ENCODE measurements around the gene ZFAND3.
"Not testable (repeated sequence)": the region's sequence is repeated elsewhere in the genome, so short reads cannot be mapped to it uniquely, and the experiment has no call there.

Gene ZFAND3

DNA sequence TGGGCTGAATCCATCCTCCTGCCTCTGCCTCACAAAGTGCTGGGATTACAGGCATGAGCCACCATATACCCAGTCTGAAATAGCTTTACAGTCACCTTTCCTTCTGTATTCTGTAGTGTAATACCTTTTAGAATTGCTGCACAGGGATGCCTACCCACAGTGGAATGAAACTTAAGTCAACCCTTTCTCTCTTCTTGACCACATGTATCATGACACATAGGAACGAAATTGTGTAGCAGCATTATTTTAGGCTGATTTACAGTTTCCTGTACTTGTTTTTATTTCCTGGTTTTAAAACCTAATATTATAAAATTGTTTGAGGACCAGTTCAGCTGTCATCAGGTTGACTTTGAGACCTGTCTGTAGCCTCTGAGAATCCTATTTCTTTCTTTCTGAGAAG, 297.8 kb downstream of the ZFAND3 start:
- H3K9me3 ChIP-seq (ENCODE audit: low read length), result no peaks in the 10 kb centered on the region
- no peaks in the 10 kb centered on the region for H3F3A ChIP-seq (ENCODE audit: insufficient read depth, low read length)
- no peak overlapping the region for H3K4me2 ChIP-seq (ENCODE audit: low read length)
- H3K27me3 ChIP-seq (ENCODE audit: insufficient read depth, low read length), result no peaks in the 10 kb centered on the region
- TF ChIP-seq, protein P1, sequence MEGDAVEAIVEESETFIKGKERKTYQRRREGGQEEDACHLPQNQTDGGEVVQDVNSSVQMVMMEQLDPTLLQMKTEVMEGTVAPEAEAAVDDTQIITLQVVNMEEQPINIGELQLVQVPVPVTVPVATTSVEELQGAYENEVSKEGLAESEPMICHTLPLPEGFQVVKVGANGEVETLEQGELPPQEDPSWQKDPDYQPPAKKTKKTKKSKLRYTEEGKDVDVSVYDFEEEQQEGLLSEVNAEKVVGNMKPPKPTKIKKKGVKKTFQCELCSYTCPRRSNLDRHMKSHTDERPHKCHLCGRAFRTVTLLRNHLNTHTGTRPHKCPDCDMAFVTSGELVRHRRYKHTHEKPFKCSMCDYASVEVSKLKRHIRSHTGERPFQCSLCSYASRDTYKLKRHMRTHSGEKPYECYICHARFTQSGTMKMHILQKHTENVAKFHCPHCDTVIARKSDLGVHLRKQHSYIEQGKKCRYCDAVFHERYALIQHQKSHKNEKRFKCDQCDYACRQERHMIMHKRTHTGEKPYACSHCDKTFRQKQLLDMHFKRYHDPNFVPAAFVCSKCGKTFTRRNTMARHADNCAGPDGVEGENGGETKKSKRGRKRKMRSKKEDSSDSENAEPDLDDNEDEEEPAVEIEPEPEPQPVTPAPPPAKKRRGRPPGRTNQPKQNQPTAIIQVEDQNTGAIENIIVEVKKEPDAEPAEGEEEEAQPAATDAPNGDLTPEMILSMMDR (IDR thresholded peaks at IDR 0.05; ENCODE audit: low read length), result no peak
- no peak for TF ChIP-seq EZH2 (IDR thresholded peaks at IDR 0.05; ENCODE audit: borderline replicate concordance, low read length)
- H3K79me2 ChIP-seq (ENCODE audit: insufficient read depth, low read length), result no peaks in the 10 kb centered on the region
- no peaks in the 10 kb centered on the region; the same call in 1 of the 2 replicates for H3K36me3 ChIP-seq (ENCODE audit: insufficient read depth, low read length)
- H3K27ac ChIP-seq (ENCODE audit: low read depth, low read length, poor library complexity, severe bottlenecking), result no peak overlapping the region
- H3K9me2 ChIP-seq (ENCODE audit: low read depth, low read length), result no peaks in the 10 kb centered on the region
- H4K20me1 ChIP-seq (ENCODE audit: insufficient read depth, low read length), result no peaks in the 10 kb centered on the region
- no peaks in the 10 kb centered on the region for H3K4me1 ChIP-seq (ENCODE audit: insufficient read depth, low read length, severe bottlenecking)
- H3K9ac ChIP-seq (ENCODE audit: low read length), result no peak overlapping the region
- no peak overlapping the region for H3K4me3 ChIP-seq (ENCODE audit: low read depth, low read length, poor library complexity, severe bottlenecking)
- no peak overlapping the region for H2AFZ ChIP-seq (ENCODE audit: low read length)

DNA sequence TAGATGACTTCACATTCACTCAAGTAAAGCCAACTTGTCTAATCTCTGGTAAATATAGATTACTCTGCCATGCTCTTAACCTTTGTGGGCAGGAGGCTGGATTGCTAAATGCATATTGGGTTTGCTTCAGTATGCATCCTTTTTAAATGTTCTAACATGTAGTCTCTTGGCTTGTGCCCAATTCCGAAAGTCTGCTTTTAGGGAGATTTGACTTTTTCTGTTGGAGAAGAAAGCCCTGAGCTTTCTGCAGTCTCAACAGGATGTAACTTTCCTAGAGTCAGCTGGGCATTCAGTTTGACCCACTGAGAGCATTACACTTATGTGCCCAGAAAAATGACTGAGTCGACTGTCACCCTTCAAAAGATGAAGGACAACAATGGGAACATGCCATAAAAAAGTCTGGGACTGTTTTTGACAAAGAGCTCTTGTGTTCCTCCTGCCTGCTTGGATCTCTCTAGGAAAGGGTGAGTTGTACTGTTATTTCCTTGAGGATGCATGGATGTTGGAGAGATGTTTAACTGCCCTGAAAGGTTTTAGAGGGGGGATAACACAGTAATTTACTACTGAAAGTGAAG, 299.4 kb downstream of the ZFAND3 start:
- Histone ChIP-seq H3K4me2 (ENCODE audit: low read length) (no peak overlapping the region), H3K79me2 (ENCODE audit: insufficient read depth, low read length) (no peaks in the 10 kb centered on the region), H2AFZ (ENCODE audit: low read length) (no peak overlapping the region), H3K9me3 (ENCODE audit: low read length) (no peaks in the 10 kb centered on the region), H3K4me1 (ENCODE audit: insufficient read depth, low read length, severe bottlenecking) (no peaks in the 10 kb centered on the region), H3K36me3 (ENCODE audit: insufficient read depth, low read length) (no peaks in the 10 kb centered on the region; the same call in 1 of the 2 replicates), H4K20me1 (ENCODE audit: insufficient read depth, low read length) (no peaks in the 10 kb centered on the region), H3K4me3 (ENCODE audit: low read depth, low read length, poor library complexity, severe bottlenecking) (no peak overlapping the region), H3K9me2 (ENCODE audit: low read depth, low read length) (no peaks in the 10 kb centered on the region), H3K27me3 (ENCODE audit: insufficient read depth, low read length) (no peaks in the 10 kb centered on the region), H3K27ac (ENCODE audit: low read depth, low read length, poor library complexity, severe bottlenecking) (no peak overlapping the region), H3K9ac (ENCODE audit: low read length) (no peak overlapping the region), H3F3A (ENCODE audit: insufficient read depth, low read length) (no peaks in the 10 kb centered on the region)
- no peak for TF ChIP-seq EZH2 (IDR thresholded peaks at IDR 0.05; ENCODE audit: borderline replicate concordance, low read length)
- TF ChIP-seq, protein P1 (IDR thresholded peaks at IDR 0.05; ENCODE audit: low read length), result no peak

DNA sequence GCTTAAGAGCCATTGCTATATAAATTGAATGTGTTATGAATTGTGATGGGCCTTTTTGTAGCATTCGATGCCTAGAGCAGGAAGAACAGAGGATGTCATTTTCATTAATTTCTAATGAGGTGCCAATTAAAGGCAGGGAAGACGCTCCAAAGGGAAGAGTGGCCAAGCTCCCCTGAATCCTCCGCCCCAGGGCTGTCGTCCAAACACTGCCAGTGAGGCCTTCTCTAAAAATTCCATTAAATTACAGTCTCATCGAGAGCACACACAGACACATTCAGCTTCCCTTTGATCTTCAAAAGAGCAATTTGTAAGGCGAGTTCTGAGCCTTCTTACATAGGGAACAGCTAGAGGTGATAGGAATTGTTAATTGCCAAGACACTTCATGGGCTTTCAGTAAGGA, 300.0 kb downstream of the ZFAND3 start:
- TF ChIP-seq, protein P1 (IDR thresholded peaks at IDR 0.05; ENCODE audit: low read length), result no peak
- no peak for TF ChIP-seq EZH2 (IDR thresholded peaks at IDR 0.05; ENCODE audit: borderline replicate concordance, low read length)
- Histone ChIP-seq H3K4me3 (ENCODE audit: low read depth, low read length, poor library complexity, severe bottlenecking) (no peak overlapping the region), H3K79me2 (ENCODE audit: insufficient read depth, low read length) (no peaks in the 10 kb centered on the region), H4K20me1 (ENCODE audit: insufficient read depth, low read length) (no peaks in the 10 kb centered on the region), H3F3A (ENCODE audit: insufficient read depth, low read length) (no peaks in the 10 kb centered on the region), H3K4me2 (ENCODE audit: low read length) (no peak overlapping the region), H3K9me2 (ENCODE audit: low read depth, low read length) (no peaks in the 10 kb centered on the region), H3K9ac (ENCODE audit: low read length) (no peak overlapping the region), H3K9me3 (ENCODE audit: low read length) (no peaks in the 10 kb centered on the region), H3K27me3 (ENCODE audit: insufficient read depth, low read length) (no peaks in the 10 kb centered on the region), H3K4me1 (ENCODE audit: insufficient read depth, low read length, severe bottlenecking) (no peaks in the 10 kb centered on the region), H3K36me3 (ENCODE audit: insufficient read depth, low read length) (no peaks in the 10 kb centered on the region; the same call in 1 of the 2 replicates), H2AFZ (ENCODE audit: low read length) (no peak overlapping the region), H3K27ac (ENCODE audit: low read depth, low read length, poor library complexity, severe bottlenecking) (no peak overlapping the region)

DNA sequence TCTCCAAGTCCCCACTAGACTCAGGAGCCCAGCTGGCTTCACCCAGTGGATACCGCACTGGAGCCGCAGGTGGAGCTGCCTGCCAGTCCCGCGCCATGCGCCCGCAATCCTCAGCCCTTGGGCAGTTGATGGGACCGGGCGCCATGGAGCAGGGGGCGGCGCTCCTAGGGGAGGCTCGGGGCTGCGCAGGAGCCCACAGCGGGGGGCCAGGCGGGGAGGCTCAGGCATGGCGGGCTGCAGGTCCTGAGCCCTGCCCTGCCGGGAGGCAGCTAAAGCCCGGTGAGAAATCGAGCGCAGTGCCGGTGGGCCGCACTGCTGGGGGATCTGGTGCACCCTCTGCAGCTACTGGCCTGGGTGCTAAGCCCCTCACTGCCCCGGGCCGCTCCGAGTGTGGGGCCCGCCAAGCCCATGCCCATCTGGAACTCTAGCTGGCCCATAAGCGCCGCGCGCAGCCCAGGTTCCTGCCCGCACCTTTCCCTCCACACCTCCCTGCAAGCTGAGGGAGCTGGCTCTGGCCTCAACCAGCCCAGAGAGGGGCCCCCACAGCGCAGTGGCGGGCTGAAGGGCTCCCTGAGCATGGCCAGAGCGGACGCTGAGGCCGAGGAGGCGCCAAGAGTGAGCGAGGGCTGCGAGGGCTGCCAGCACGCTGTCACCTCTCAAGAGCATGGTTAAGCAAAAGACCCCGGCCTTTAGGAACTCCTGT, 304.8 kb downstream of the ZFAND3 start:
- H3K79me2 ChIP-seq (ENCODE audit: insufficient read depth, low read length); H3K4me1 ChIP-seq (ENCODE audit: insufficient read depth, low read length, severe bottlenecking); H3K9me2 ChIP-seq (ENCODE audit: low read depth, low read length); H3K9ac ChIP-seq (ENCODE audit: low read length); H3F3A ChIP-seq (ENCODE audit: insufficient read depth, low read length); H3K36me3 ChIP-seq (ENCODE audit: insufficient read depth, low read length); H3K27me3 ChIP-seq (ENCODE audit: insufficient read depth, low read length); H3K4me3 ChIP-seq (ENCODE audit: low read depth, low read length, poor library complexity, severe bottlenecking); H4K20me1 ChIP-seq (ENCODE audit: insufficient read depth, low read length); H2AFZ ChIP-seq (ENCODE audit: low read length); H3K9me3 ChIP-seq (ENCODE audit: low read length); H3K27ac ChIP-seq (ENCODE audit: low read depth, low read length, poor library complexity, severe bottlenecking); H3K4me2 ChIP-seq (ENCODE audit: low read length): not testable (repeated sequence)

All from OCI-LY1 (cell line).